Calu3 (cell line): ENCODE results near the gene FAM234A. TPM values are rescaled to one million over a fixed set of nuclear protein-coding genes. Genes with fewer than 3 reads are reported as not detected.

Experiments
- BruUV-seq: library from RNA; stranded (reverse); fragments of 400-500 nt; replicated peaks from 2 replicates; lab custom pipeline; 2021; lab: Mats Ljungman, UMichigan
- CTCF ChIA-PET: fragments of 300-600 bp; sonication (Branson Sonifier 250); formaldehyde crosslinking; loops from one replicate; lab custom pipeline; 2022; ENCODE audit warnings: antibody characterized with exemption; lab: Charles Lee
- DNase-seq: peaks from one replicate; pipeline ENCODE4 v3.0.0; 2022
- H3K27ac Mint-ChIP-seq: one replicate; pipeline ENCODE4 v1.8.0; 2022; ENCODE audit warnings: mixed read lengths; ENCODE audit not compliant: unreplicated experiment
- H3K27me3 Mint-ChIP-seq: one replicate; pipeline ENCODE4 v1.8.0; 2022; ENCODE audit warnings: mixed read lengths; ENCODE audit not compliant: unreplicated experiment
- H3K36me3 Mint-ChIP-seq: one replicate; pipeline ENCODE4 v1.8.0; 2022; ENCODE audit warnings: mild to moderate bottlenecking, moderate library complexity, mixed read lengths; ENCODE audit not compliant: insufficient read depth, unreplicated experiment
- H3K4me1 Mint-ChIP-seq: one replicate; pipeline ENCODE4 v1.8.0; 2022; ENCODE audit warnings: mild to moderate bottlenecking, low read depth, mixed read lengths; ENCODE audit not compliant: unreplicated experiment
- H3K4me3 Mint-ChIP-seq: one replicate; pipeline ENCODE4 v1.8.0; 2022; ENCODE audit warnings: mild to moderate bottlenecking, low read depth, moderate library complexity, mixed read lengths; ENCODE audit not compliant: unreplicated experiment
- H3K9me3 Mint-ChIP-seq: one replicate; pipeline ENCODE4 v1.8.0; 2022; ENCODE audit warnings: low read depth, mixed read lengths; ENCODE audit not compliant: unreplicated experiment
- intact Hi-C: fragments of 100-400 bp; cut with micrococcal nuclease; formaldehyde crosslinking; loops from one replicate; pipeline ENCODE4 v1.10.0; 2022; ENCODE audit not compliant: unreplicated experiment
- total RNA-seq: library from RNA; stranded (reverse); gene quantifications from 2 replicates; pipeline ENCODE4 v1.2.3, GENCODE V29; 2022
- TF ChIP-seq, protein P1 (sequence below): fragments of 200-600 bp; IDR thresholded peaks from one replicate; pipeline ENCODE4 v1.8.0; 2022; ENCODE audit warnings: antibody characterized with exemption; ENCODE audit not compliant: unreplicated experiment

Gene FAM234A
- total RNA-seq, 1 experiment from 2014 or later = 118 TPM

DNA sequence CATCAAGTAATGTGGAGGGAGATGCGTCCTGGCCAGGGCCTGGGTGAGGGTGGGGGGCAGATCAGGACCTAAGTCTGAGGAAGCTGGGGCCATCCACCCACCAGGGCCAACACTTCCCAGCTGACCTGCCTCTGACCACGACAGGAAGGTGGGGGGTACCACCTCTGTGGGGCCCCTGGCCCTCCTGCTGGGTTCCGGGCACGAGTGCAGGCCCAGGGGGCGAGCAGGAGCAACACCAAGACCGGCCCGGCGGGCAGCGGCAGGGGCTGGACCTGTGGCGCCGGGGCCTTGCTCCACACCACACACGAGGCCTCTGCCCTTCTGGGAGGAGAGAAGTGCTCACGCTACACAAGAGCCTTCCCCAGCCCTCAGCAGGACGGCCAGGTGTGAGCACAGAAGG is 61.7 kb downstream of the FAM234A start:
- Mint-ChIP-seq H3K4me1 (no peaks in the 10 kb centered on the region), H3K27ac (no peak overlapping the region), H3K36me3 (peaks cover 64% of the 10 kb centered on the region), H3K9me3 (no peaks in the 10 kb centered on the region), H3K27me3 (no peaks in the 10 kb centered on the region), H3K4me3 (no peak overlapping the region)
- no TSS peak for BruUV-seq
- CTCF ChIA-PET = no interaction called here
- DNase-seq = no peak
- intact Hi-C loops = no loop called here
- TF ChIP-seq, protein P1, sequence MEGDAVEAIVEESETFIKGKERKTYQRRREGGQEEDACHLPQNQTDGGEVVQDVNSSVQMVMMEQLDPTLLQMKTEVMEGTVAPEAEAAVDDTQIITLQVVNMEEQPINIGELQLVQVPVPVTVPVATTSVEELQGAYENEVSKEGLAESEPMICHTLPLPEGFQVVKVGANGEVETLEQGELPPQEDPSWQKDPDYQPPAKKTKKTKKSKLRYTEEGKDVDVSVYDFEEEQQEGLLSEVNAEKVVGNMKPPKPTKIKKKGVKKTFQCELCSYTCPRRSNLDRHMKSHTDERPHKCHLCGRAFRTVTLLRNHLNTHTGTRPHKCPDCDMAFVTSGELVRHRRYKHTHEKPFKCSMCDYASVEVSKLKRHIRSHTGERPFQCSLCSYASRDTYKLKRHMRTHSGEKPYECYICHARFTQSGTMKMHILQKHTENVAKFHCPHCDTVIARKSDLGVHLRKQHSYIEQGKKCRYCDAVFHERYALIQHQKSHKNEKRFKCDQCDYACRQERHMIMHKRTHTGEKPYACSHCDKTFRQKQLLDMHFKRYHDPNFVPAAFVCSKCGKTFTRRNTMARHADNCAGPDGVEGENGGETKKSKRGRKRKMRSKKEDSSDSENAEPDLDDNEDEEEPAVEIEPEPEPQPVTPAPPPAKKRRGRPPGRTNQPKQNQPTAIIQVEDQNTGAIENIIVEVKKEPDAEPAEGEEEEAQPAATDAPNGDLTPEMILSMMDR = no peak

DNA sequence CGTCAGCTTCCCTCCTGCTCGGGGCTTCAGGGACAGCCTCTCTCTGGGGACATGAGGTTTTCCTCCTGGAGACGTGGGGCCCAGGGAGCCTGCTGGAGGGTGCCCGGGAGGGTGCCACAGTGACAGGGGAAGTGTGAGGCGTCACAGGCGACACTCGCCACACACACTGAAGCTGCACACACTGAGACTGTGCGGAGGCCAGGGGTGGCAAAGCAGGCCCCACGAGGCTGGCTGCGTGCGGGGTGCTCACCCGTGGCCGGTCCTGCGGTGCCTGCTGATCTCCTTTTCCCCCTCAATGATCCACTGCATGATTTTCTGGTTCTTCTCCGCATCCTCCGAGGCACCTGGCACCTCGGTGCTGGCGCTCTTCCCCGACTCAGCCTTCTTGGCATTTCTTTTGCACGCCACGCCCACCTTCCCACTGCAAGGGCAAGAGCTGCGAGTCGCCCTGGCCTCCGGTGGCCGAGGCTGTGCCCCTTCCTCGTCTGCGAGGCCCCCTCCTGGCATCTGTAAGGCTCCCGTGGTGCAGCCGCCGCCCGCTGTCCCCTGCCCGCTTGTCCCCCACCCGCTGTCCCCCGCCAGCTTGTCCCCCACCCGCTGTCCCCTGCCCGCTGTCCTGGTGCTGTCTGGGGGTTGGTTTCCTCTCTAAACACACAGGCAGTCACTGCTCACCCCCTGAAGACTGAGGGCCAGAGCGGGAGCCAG is 62.3 kb downstream of the FAM234A start:
- TF ChIP-seq, protein P1 = no peak
- H3K36me3 Mint-ChIP-seq = peaks cover 61% of the 10 kb centered on the region
- no peaks in the 10 kb centered on the region for H3K9me3 Mint-ChIP-seq
- DNase-seq = no peak
- CTCF ChIA-PET = no interaction called here
- H3K27me3 Mint-ChIP-seq = no peaks in the 10 kb centered on the region
- intact Hi-C loops = no loop called here
- no peak overlapping the region for H3K27ac Mint-ChIP-seq
- no peaks in the 10 kb centered on the region for H3K4me1 Mint-ChIP-seq
- BruUV-seq = no TSS peak
- no peak overlapping the region for H3K4me3 Mint-ChIP-seq

DNA sequence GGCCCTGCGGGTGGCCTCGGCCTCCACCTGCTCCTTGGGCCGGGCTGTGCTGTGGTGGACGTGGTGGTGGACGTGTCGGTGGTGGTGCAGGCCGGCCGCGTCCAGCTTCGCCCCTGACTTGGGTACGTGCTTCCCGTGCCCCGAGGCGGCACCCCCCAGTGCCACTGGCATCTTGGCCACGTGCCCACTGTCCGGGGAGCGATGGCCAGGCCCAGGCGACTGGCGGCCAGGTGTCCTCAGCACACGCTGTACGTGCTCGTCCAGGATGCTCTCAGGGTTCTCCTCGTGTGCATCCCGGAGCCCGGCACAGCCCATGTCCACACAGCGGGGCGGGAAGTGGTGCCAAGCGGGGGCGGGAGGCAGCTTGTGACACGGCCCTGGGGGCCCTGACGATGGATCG is 63.2 kb downstream of the FAM234A start:
- Mint-ChIP-seq H3K36me3 (peaks cover 58% of the 10 kb centered on the region), H3K4me1 (no peaks in the 10 kb centered on the region), H3K4me3 (no peak overlapping the region), H3K27me3 (no peaks in the 10 kb centered on the region), H3K27ac (no peak overlapping the region), H3K9me3 (no peaks in the 10 kb centered on the region)
- no peak for DNase-seq
- CTCF ChIA-PET = no interaction called here
- no TSS peak for BruUV-seq
- TF ChIP-seq, protein P1 = no peak
- intact Hi-C loops = no loop called here

DNA sequence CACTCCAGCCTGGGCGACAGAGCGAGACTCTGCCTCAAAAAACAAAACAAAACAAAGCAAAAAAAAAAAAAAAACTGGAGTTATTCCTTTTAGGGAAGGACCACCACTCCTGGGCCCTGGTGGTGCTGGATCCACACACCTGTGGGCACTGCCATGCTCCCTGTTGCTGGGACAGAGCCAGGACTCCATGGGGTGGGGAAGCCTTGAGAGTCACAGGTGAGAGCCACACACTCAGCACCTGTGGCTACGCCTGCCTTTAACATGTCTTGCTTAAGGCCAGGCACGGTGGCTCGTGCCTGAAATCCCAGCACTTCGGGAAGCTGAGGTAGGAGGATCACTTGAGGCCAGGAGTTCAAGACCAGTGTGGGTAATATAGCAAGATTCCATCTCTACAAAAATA is 66.6 kb downstream of the FAM234A start:
- TF ChIP-seq, protein P1 = no peak
- BruUV-seq = no TSS peak
- Mint-ChIP-seq H3K27me3 (no peaks in the 10 kb centered on the region), H3K27ac (no peak overlapping the region), H3K9me3 (no peaks in the 10 kb centered on the region), H3K36me3 (peaks cover 56% of the 10 kb centered on the region), H3K4me1 (no peaks in the 10 kb centered on the region), H3K4me3 (no peak overlapping the region)
- intact Hi-C loops = no loop called here
- CTCF ChIA-PET = no interaction called here
- no peak for DNase-seq
